HL-60/S4 treated with retinoic acid at 250 ng/mL for 4 days and 3 days (cell line): ENCODE data around the gene MTHFSD.

Source experiments
- in situ Hi-C: fragments of 300-500 bp; cut with MboI; formaldehyde crosslinking; loops from 2 replicates; pipeline ENCODE4 v1.7.0; 2022; ENCODE audit warnings: low sequenced_read_pairs

MTHFSD gene

DNA sequence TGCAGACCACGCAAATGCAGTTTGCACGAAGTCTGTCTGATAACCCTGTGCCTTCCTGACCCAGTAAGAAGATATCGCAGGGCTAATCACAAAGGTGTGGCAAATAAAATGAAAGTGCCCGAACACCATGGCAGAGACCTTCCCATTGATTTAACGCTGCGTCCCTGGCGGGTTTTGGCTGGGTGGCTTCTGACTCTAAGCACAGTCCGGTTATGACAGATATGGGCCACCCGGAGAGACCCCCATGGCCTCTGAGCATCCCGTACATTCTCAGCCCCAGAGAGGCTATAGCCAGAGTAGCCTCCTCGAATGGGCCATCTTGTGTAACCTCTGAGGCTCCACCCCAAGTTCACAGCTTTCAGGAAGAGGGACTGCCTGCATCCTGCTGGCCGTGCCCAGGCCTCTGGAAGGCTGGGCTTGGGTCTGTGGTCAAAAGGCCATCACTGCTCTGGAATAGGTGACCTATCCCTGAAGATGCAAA, 17.0 kb upstream of the MTHFSD start:
- in situ Hi-C loops = loop anchor here (25.0 kb wide), 3 partner anchors 490 to 1065 kb away; no protein-coding TSS in a partner anchor

- in situ Hi-C loops = loop anchor here (25.0 kb wide), 3 partner anchors 491 to 1066 kb away; no protein-coding TSS in a partner anchor
These were observed 16.5 kb upstream of the MTHFSD start for GRCh38 chr16:86571530-86571915.

GRCh38 chr16:86570558-86571529, 15.8 kb upstream of the MTHFSD start:
- in situ Hi-C loops = loop anchor here (25.0 kb wide), 3 partner anchors 491 to 1066 kb away; no protein-coding TSS in a partner anchor

DNA sequence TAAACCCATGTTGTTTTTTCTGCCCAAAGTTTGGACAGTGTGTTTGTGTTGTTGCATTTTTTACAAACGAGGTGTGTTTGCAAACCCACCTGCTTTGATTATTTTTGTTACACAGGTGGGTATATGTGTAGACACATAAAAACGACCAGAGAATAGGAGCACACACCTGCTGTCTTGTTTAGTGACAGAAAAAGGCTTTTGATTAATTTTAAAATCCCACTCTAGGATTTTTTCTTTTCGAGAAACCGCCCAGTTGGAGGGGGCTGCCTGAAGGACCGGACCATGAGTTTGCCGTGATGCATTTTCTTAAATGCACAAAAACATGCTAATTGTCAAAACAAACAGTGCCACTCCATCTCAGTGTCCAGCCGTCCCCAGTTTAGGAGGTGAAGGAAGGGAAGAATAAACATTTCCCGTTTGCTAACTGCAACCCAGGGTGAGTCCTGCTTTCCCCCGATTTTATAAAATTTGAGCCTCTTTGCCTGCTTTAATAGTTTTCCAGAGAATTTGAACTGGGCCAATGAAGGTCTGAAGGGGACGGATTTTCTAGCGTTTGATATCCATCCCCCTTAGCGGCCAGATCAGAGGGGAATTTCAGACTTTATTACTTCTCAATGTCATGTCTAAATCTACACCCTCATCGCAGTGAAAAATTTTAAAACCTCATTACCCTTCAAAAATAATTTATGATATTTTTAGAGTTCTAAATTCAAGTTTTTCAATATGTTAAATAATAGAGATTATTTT, 14.8 kb upstream of the MTHFSD start:
- in situ Hi-C loops = loop anchor here (25.0 kb wide), 3 partner anchors 492 to 1067 kb away; no protein-coding TSS in a partner anchor

GRCh38 chr16:86568677-86569623, 13.9 kb upstream of the MTHFSD start:
- in situ Hi-C loops = loop anchor here (25.0 kb wide), 3 partner anchors 493 to 1068 kb away; no protein-coding TSS in a partner anchor

DNA sequence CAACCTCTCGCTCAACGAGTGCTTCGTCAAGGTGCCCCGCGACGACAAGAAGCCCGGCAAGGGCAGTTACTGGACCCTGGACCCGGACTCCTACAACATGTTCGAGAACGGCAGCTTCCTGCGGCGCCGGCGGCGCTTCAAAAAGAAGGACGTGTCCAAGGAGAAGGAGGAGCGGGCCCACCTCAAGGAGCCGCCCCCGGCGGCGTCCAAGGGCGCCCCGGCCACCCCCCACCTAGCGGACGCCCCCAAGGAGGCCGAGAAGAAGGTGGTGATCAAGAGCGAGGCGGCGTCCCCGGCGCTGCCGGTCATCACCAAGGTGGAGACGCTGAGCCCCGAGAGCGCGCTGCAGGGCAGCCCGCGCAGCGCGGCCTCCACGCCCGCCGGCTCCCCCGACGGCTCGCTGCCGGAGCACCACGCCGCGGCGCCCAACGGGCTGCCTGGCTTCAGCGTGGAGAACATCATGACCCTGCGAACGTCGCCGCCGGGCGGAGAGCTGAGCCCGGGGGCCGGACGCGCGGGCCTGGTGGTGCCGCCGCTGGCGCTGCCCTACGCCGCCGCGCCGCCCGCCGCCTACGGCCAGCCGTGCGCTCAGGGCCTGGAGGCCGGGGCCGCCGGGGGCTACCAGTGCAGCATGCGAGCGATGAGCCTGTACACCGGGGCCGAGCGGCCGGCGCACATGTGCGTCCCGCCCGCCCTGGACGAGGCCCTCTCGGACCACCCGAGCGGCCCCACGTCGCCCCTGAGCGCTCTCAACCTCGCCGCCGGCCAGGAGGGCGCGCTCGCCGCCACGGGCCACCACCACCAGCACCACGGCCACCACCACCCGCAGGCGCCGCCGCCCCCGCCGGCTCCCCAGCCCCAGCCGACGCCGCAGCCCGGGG, 12.9 kb upstream of the MTHFSD start:
- in situ Hi-C loops = loop anchor here (25.0 kb wide), 3 partner anchors 494 to 1069 kb away; no protein-coding TSS in a partner anchor

DNA sequence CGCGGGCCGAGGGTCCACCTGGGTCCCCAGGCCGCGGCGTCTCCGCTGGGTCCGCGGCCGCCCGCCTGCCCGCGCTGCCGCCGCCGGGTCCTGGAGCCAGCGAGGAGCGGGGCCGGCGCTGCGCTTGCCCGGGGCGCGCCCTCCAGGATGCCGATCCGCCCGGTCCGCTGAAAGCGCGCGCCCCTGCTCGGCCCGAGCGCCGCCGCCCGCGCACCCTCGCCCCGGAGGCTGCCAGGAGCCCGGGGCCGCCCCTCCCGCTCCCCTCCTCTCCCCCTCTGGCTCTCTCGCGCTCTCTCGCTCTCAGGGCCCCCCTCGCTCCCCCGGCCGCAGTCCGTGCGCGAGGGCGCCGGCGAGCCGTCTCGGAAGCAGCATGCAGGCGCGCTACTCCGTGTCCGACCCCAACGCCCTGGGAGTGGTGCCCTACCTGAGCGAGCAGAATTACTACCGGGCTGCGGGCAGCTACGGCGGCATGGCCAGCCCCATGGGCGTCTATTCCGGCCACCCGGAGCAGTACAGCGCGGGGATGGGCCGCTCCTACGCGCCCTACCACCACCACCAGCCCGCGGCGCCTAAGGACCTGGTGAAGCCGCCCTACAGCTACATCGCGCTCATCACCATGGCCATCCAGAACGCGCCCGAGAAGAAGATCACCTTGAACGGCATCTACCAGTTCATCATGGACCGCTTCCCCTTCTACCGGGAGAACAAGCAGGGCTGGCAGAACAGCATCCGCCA, 12.1 kb upstream of the MTHFSD start:
- in situ Hi-C loops = loop anchor here (25.0 kb wide), 3 partner anchors 495 to 1070 kb away; no protein-coding TSS in a partner anchor

DNA sequence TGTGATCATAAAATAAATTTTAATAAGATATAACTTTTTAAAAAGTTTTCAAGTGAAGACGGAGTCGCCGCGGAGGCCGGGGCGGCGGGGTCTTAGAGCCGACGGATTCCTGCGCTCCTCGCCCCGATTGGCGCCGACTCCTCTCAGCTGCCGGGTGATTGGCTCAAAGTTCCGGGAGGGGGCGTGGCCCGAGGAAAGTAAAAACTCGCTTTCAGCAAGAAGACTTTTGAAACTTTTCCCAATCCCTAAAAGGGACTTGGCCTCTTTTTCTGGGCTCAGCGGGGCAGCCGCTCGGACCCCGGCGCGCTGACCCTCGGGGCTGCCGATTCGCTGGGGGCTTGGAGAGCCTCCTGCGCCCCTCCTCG, 11.5 kb upstream of the MTHFSD start, which contains the start of gene FOXC2:
Gene FOXC2, plus strand, starts transcription at position 229 of the 365 bp plus-strand sequence. CDS start 507 bp downstream, outside the sequence.
- in situ Hi-C loops = loop anchor here (25.0 kb wide), 3 partner anchors 496 to 1071 kb away; no protein-coding TSS in a partner anchor

DNA sequence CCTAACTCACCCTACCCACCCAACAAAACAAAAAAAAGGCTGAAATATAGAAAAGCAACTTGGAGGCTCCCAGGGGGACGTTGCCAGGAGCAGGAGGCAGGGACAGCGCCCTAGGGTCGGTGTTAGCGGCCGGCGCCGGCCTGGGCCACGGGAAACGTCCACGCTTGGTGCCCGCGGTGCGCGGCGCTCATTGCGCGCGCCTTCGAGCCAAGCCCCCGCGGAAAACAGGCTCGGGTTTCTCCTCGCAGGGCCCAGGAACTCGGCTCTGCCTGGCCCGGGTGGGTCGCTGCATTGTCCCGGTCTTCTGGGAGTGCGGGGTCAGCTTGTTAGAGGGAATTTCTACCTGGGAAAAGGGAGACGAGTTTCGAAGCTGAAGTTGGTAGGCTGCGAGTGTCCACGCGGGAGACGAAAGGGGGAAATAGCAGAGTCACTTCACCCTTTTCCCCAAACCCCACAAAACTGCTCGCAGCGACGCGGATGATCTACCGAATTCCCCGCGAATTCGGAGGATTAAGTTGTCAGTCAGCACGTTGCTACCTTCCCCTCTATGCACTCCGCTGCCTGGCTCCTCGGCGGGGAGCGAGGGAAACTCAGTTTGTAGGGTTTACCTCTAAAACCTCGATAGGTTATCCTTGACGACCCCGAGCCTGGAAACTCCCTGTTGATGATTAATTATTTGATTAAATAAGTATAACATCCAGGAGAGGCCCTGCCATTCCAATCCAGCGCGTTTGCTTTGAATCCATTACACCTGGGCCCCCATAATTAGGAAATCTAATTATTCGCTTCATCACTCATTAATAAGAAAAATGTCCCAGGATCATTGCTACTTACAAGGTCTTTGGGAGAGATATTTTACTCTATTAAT, 10.8 kb upstream of the MTHFSD start:
- in situ Hi-C loops = loop anchor here (25.0 kb wide), 3 partner anchors 496 to 1071 kb away; no protein-coding TSS in a partner anchor

- in situ Hi-C loops = loop anchor here (25.0 kb wide), 3 partner anchors 497 to 1072 kb away; no protein-coding TSS in a partner anchor
These were observed 10.2 kb upstream of the MTHFSD start for GRCh38 chr16:86565181-86565631.

GRCh38 chr16:86563469-86564345, 8.7 kb upstream of the MTHFSD start:
- in situ Hi-C loops = loop anchor here (25.0 kb wide), 3 partner anchors 499 to 1074 kb away; no protein-coding TSS in a partner anchor

DNA sequence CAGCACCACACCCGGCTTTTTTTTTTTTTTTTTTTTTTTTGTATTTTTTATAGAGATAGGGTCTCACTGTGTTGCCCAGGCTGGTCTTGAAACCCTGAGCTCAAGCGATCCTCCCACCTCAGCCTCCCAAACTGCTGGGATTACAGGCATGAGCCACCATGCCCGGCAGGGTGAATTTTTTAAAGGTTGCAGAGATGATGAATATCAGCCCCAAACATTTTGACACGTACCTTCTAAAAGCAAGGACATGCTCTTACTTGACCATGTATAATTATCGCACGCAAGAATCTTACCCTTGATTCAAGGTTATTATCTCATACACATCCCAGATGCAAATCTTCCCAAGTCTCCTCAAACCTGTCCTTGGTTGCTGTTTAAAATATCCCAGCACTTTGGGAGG, 7.3 kb upstream of the MTHFSD start:
- in situ Hi-C loops = loop anchor here (25.0 kb wide), 3 partner anchors 500 to 1075 kb away; no protein-coding TSS in a partner anchor

- in situ Hi-C loops = loop anchor here (25.0 kb wide), 3 partner anchors 502 to 1077 kb away; no protein-coding TSS in a partner anchor
These were observed 4.8 kb upstream of the MTHFSD start for GRCh38 chr16:86559802-86560305.

- in situ Hi-C loops = loop anchor here (25.0 kb wide), 3 partner anchors 504 to 1079 kb away; no protein-coding TSS in a partner anchor
These were observed 3.5 kb upstream of the MTHFSD start for GRCh38 chr16:86558355-86559193.
